ENCODE measurements around the gene TCN2. TPM values are rescaled to one million over a fixed set of nuclear protein-coding genes. Genes with fewer than 3 reads are reported as not detected.

TCN2 gene
- total and polyA plus RNA-seq, 10 of the 15 experiments (the other 5 are each of a cell fraction or from before 2014, with no cell fraction given): 5.4 to 21.8 (median 11.0) TPM

GRCh38 chr22:30614268-30614667 is 7.3 kb downstream of the TCN2 start:
- Histone ChIP-seq H4K20me1 (ENCODE audit: control insufficient read depth, insufficient read depth) (no peaks in the 10 kb centered on the region), H3K27ac (ENCODE audit: control insufficient read depth, insufficient read depth) (no peak overlapping the region), H2AFZ (ENCODE audit: control insufficient read depth, low read depth, low read length) (no peak overlapping the region), H3K4me2 (ENCODE audit: control insufficient read depth, insufficient read depth) (no peak overlapping the region), H3K4me3 (no peak overlapping the region), H3K9me3 (replicated peaks; ENCODE audit: control insufficient read depth, insufficient read depth, low read length) (no peaks in the 10 kb centered on the region), H3K4me1 (ENCODE audit: control insufficient read depth, insufficient read depth, low read length) (peaks cover 14% of the 10 kb centered on the region), H3K27me3 (replicated peaks in 1 of 2; ENCODE audit: control insufficient read depth in 2 of 2, insufficient read depth in 2 of 2, low read length in 1 of 2) (no peaks in the 10 kb centered on the region), H3K9ac (ENCODE audit: control insufficient read depth, insufficient read depth, low read length) (no peak overlapping the region), H3K36me3 (ENCODE audit: control insufficient read depth in 2 of 2, insufficient read depth in 2 of 2, low read length in 1 of 2) (no peaks in the 10 kb centered on the region), H3K79me2 (ENCODE audit: control insufficient read depth, insufficient read depth, low read length) (no peaks in the 10 kb centered on the region)
- TF ChIP-seq SRF (IDR thresholded peaks at IDR 0.05; ENCODE audit: low read depth in 2 of 2, low read length in 2 of 2) (no peak), FOXM1 (IDR thresholded peaks at IDR 0.05; ENCODE audit: low read depth, low read length) (no peak), HDGF (IDR thresholded peaks at IDR 0.05) (no peak), TCF12 (IDR thresholded peaks at IDR 0.05; ENCODE audit: low read depth, low read length) (no peak), PAX5 (IDR thresholded peaks at IDR 0.05; ENCODE audit: borderline replicate concordance, low read depth, low read length) (no peak), MYC (IDR thresholded peaks at IDR 0.05; ENCODE audit: insufficient read depth, insufficient read length, insufficient replicate concordance, low read length, severe bottlenecking) (no peak), POLR2AphosphoS5 (IDR thresholded peaks at IDR 0.05; ENCODE audit: low read length) (no peak), STAT3 (IDR thresholded peaks at IDR 0.05; ENCODE audit: low read depth, low read length) (no peak), IKZF2 (IDR thresholded peaks at IDR 0.05) (no peak), ZNF622 (IDR thresholded peaks at IDR 0.05) (no peak)
- TF ChIP-seq, protein P1, sequence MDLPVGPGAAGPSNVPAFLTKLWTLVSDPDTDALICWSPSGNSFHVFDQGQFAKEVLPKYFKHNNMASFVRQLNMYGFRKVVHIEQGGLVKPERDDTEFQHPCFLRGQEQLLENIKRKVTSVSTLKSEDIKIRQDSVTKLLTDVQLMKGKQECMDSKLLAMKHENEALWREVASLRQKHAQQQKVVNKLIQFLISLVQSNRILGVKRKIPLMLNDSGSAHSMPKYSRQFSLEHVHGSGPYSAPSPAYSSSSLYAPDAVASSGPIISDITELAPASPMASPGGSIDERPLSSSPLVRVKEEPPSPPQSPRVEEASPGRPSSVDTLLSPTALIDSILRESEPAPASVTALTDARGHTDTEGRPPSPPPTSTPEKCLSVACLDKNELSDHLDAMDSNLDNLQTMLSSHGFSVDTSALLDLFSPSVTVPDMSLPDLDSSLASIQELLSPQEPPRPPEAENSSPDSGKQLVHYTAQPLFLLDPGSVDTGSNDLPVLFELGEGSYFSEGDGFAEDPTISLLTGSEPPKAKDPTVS (IDR thresholded peaks at IDR 0.05; ENCODE audit: low read depth, low read length): no peak
- TF ChIP-seq, protein P2, sequence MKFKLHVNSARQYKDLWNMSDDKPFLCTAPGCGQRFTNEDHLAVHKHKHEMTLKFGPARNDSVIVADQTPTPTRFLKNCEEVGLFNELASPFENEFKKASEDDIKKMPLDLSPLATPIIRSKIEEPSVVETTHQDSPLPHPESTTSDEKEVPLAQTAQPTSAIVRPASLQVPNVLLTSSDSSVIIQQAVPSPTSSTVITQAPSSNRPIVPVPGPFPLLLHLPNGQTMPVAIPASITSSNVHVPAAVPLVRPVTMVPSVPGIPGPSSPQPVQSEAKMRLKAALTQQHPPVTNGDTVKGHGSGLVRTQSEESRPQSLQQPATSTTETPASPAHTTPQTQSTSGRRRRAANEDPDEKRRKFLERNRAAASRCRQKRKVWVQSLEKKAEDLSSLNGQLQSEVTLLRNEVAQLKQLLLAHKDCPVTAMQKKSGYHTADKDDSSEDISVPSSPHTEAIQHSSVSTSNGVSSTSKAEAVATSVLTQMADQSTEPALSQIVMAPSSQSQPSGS (IDR thresholded peaks at IDR 0.05; ENCODE audit: low read length): no peak
- ChIA-PET CTCF (interaction anchor here (1.1 kb wide), 1 partner anchor 20 kb away, joined by 4 read pairs; no protein-coding TSS in a partner anchor), POLR2A (interaction anchor here (0.6 kb wide), 1 partner anchor 20 kb away, joined by 3 read pairs; no protein-coding TSS in a partner anchor), SMC1A (ENCODE audit: uncharacterized antibody, unreplicated experiment) (no interaction called here), RAD21 (ENCODE audit: unreplicated experiment) (interaction anchor here (1.1 kb wide), 1 partner anchor 141 kb away, joined by 3 read pairs; no protein-coding TSS in a partner anchor)
- 51% methylated on average over 7 of the region's 7 CpGs for WGBS (ENCODE audit: insufficient coverage, insufficient replicate concordance, low lambda C conversion rate, missing lambda C conversion rate)
- in situ Hi-C loops (cut with MboI): no loop called here
- no peak for FAIRE-seq
- no TSS peak for BruUV-seq (replicated peaks)
- no peak for ATAC-seq
- intact Hi-C loops (cut with micrococcal nuclease; ENCODE audit: unreplicated experiment): no loop called here
- DNase-seq (ENCODE audit: low read depth, low spot score): no peak

Data from GM12878 (cell line).